Body of pancreas (tissue), 4 donors: Measurements from ENCODE around the gene ETS1. TPM values are rescaled to one million over a fixed set of nuclear protein-coding genes. Genes with fewer than 3 reads are reported as not detected.

ENCODE experiments used
- ATAC-seq: fragments of 150-250 bp; one replicate; pipeline ENCODE4 v1.9.1; 2016
- DNase-seq, 4 donors: peaks; one replicate each; pipeline ENCODE4 v3.0.0-alpha.2; 2019
- H3K27ac ChIP-seq, 4 donors: fragments of 200-600 bp; sonication (generic); 1 replicate in 3 of 4; 2 replicates in 1 of 4; pipeline versions ENCODE4 v1.5.1 to v1.6.1; 2016 to 2019; ENCODE audit warnings: mild to moderate bottlenecking in 1 of 4, mixed read lengths in 1 of 4, moderate library complexity in 1 of 4
- H3K27me3 ChIP-seq, 2 donors: fragments of 200-600 bp; sonication (generic); one replicate each; pipeline ENCODE4 v1.6.0; 2016; ENCODE audit warnings: mild to moderate bottlenecking in 1 of 2
- H3K36me3 ChIP-seq, 2 donors: fragments of 200-600 bp; sonication (generic); replicated peaks in 1 of 2; 2 replicates each; pipeline ENCODE4 v1.5.1; 2016; ENCODE audit warnings: low read depth in 2 of 2; ENCODE audit not compliant: insufficient read depth in 1 of 2
- H3K4me1 ChIP-seq: fragments of 200-600 bp; sonication (generic); one replicate; pipeline ENCODE4 v1.6.0; 2016
- H3K4me3 ChIP-seq, 2 donors: fragments of 200-600 bp; sonication (generic); 1 replicate in 1 of 2; 2 replicates in 1 of 2; pipeline ENCODE4 v1.5.1; 2016 to 2019
- H3K9me3 ChIP-seq, 3 donors: fragments of 200-600 bp; sonication (generic); 1 replicate in 2 of 3; 2 replicates in 1 of 3; pipeline ENCODE4 v1.5.1; 2016
- POLR2A ChIP-seq, 3 donors: fragments of 450-650 bp; IDR thresholded peaks; one replicate each; pipeline ENCODE4 v1.6.1; 2016; ENCODE audit warnings: antibody characterized with exemption in 3 of 3, mild to moderate bottlenecking in 2 of 3
- WGBS, 2 donors: methylation state at CpG; one replicate each; pipeline ENCODE4 v1.1.5; 2017; 5-methylcytosine and 5-hydroxymethylcytosine counted together
- intact Hi-C: fragments of 100-400 bp; cut with DNase I; formaldehyde crosslinking; loops from one replicate; pipeline ENCODE4 v1.15.1; 2023
- total RNA-seq, 2 donors: library from RNA; depleted of rRNA; stranded (reverse); fragments of >200 nt; gene quantifications; one replicate each; pipeline ENCODE4 v1.1.0, GENCODE V29; 2016
- TF ChIP-seq, protein P1 (sequence below), 7 experiments: fragments of 450-650 bp in 4 of 7; fragments of 200-600 bp in 3 of 7; sonication (generic) in 3 of 7; IDR thresholded peaks; one replicate each; pipeline ENCODE4 v1.5.1; 2016 to 2019; ENCODE audit warnings: antibody characterized with exemption in 7 of 7

The ETS1 gene
- total RNA-seq, 2 donors from 2014 or later = 20.0 to 22.7 TPM

DNA sequence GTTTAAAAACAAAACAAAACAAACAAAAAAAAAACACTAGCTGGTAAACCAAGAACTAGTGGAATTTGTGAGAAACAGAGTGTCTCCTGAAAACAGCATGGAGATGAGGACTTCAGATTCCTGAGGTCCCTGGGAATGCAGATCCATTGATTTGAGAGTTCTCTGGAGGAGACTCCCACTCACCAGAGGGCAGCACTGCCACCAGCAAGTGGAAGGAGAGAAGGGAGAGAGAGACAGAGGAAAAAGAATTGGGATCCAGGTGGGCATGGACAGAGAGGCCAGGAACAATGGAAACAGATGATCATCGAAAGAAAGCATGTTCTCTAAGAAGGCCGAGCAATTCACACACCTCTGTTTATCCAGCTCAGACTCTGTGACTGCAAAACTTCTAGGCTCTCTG lies 31.8 kb downstream of the ETS1 start:
- Histone ChIP-seq H3K4me3 (no peak overlapping the region), H3K4me1 (no peaks in the 10 kb centered on the region), H3K36me3 (no peaks in the 10 kb centered on the region), H3K27me3 (no peaks in the 10 kb centered on the region), H3K9me3 (no peaks in the 10 kb centered on the region), H3K27ac (no peak overlapping the region)
- peak in 1 of 4 donors; percentile 48 for DNase-seq
- TF ChIP-seq, protein P1, sequence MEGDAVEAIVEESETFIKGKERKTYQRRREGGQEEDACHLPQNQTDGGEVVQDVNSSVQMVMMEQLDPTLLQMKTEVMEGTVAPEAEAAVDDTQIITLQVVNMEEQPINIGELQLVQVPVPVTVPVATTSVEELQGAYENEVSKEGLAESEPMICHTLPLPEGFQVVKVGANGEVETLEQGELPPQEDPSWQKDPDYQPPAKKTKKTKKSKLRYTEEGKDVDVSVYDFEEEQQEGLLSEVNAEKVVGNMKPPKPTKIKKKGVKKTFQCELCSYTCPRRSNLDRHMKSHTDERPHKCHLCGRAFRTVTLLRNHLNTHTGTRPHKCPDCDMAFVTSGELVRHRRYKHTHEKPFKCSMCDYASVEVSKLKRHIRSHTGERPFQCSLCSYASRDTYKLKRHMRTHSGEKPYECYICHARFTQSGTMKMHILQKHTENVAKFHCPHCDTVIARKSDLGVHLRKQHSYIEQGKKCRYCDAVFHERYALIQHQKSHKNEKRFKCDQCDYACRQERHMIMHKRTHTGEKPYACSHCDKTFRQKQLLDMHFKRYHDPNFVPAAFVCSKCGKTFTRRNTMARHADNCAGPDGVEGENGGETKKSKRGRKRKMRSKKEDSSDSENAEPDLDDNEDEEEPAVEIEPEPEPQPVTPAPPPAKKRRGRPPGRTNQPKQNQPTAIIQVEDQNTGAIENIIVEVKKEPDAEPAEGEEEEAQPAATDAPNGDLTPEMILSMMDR (IDR thresholded peaks at IDR 0.05) = peak in 3 of 7 experiments; percentile 21 to 35 (median 23)
- TF ChIP-seq POLR2A (IDR thresholded peaks at IDR 0.05) = no peak
- ATAC-seq = no peak
- 88 to 90% methylated on average over 2 of the region's 2 CpGs for WGBS, 2 donors
- intact Hi-C loops = no loop called here

DNA sequence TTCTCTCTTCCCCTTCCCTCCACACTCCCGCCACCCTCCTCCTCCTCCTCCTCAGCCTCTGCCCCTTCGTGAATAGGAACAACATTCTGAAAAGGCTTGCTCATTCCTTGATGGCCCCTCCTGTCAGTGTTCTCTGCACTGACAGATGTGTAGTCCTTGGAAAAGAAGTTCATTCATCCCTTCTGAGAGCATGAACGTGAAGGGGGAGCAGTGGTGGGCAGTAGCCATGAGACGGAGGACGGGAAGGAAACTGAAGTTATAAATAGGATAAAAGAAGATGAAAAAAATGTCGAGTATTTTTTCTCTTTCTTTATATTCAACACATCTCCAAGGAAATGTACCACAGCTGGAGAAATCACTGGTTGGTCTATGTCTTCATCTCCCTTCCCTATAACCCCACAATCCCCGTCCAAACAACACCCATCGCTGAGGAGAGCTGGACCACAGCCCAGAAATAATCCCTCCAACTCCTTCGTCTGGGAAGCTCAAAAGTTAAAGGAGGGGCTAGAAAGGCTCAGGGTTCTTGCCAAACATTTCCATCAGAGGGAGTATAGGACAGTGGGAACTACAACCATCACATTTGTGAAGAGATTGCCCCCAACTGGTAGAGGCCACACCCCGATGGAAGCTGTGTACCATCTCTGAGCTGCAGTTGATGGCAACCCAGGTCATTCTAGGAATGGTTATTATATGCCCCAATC lies 33.5 kb downstream of the ETS1 start:
- TF ChIP-seq POLR2A (IDR thresholded peaks at IDR 0.05) = no peak
- TF ChIP-seq, protein P1 (IDR thresholded peaks at IDR 0.05) = no peak
- H3K27me3 ChIP-seq = no peaks in the 10 kb centered on the region
- 50 to 76% methylated on average over 10 of the region's 10 CpGs for WGBS, 2 donors
- no peak for ATAC-seq
- no peaks in the 10 kb centered on the region for H3K36me3 ChIP-seq
- no peak overlapping the region for H3K4me3 ChIP-seq
- H3K4me1 ChIP-seq = peaks cover 5% of the 10 kb centered on the region
- no peak overlapping the region for H3K27ac ChIP-seq
- no peak for DNase-seq
- H3K9me3 ChIP-seq = no peaks in the 10 kb centered on the region
- intact Hi-C loops = no loop called here

DNA sequence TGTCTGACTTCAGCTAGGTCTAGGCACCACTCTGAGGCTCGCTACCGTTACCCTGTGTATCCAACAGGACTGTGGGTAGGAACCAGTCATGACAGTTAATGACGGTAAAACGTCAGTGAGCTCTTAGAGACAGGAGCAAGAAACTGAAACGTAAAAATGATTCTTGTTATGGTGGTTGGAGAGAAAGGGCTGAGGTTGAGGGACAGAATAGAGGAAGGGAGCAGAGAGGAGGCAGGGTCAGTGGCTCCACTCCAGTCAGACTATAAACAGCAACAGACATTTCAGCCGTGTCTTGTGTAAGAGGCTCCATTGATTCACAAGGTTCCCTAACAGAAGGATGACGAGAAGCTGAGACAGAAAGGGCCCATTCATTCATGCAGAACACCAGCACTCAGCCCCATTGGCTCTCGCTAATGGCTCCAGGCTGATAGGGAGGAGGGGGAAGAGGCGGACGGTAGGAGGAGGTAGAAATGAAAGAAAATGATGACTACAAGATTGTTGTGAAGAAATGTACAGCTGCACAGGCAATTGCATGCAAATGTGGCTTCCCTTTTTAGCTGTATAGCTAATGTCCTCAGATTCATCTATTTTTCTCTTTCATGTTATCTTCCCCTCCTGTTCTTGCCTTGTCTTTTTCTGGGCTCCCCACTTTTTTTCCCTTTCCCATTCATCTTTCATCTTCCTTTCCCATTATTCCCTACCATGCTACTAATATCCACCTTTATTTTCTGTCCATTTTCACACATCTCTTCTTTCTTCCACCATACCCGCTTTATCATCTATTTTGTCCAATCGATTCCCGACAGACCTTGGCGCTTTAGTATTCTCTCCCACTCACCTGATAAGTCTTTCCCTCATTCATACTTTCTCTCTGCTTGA lies 34.3 kb downstream of the ETS1 start:
- DNase-seq = peak in 1 of 4 donors; percentile 31

DNA sequence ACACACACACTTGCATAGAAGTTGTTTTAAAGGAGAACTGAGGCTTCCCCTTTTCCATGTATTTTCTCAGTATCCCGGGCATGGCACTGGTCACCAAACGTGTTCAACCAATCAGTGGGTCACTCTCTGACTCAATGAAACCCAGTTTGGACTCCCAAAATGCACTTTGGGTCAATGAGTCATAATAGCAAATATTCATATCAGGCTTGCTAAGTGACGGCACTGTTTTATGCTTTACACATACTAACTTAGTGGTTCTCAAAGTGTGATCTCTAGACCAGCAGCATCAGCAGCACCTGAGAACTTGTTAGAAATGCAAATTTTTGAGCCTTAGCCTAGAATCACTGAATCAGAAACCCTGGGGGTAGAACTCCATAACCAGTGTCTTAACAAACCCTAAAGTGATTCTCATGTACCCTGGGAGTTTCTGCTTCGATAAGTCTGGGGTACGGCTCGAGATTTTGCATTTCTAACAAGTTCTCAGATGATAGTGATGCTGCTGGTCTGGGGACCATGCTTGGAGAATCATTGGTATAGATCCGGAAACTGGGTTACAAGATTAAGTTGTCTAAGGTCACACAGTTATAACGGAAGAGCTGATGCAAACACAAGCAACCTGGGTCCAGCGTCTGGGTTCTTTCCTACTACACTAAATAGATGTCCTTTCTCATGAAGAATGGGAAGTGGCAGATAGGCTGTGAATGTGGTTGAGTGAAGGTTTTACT lies 35.6 kb downstream of the ETS1 start:
- TF ChIP-seq, protein P1 (IDR thresholded peaks at IDR 0.05) = no peak
- no peak for TF ChIP-seq POLR2A (IDR thresholded peaks at IDR 0.05)

More for the DNA sequence above, 34.3 kb downstream of the ETS1 start:
- peaks cover 13% of the 10 kb centered on the region for H3K4me1 ChIP-seq
- no peaks in the 10 kb centered on the region for H3K36me3 ChIP-seq
- intact Hi-C loops = no loop called here
- no peaks in the 10 kb centered on the region for H3K27me3 ChIP-seq
- ATAC-seq = no peak
- no peak overlapping the region for H3K27ac ChIP-seq
- TF ChIP-seq, protein P1 (IDR thresholded peaks at IDR 0.05) = no peak
- no peak for TF ChIP-seq POLR2A (IDR thresholded peaks at IDR 0.05)
- no peak overlapping the region for H3K4me3 ChIP-seq
- WGBS, 2 donors = 80 to 83% methylated on average over 14 of the region's 14 CpGs
- H3K9me3 ChIP-seq = no peaks in the 10 kb centered on the region

More for the DNA sequence above, 35.6 kb downstream of the ETS1 start:
- H3K27ac ChIP-seq = no peak overlapping the region
- WGBS, 2 donors = 73 to 79% methylated on average over 9 of the region's 9 CpGs
- H3K9me3 ChIP-seq = no peaks in the 10 kb centered on the region
- intact Hi-C loops = no loop called here
- no peaks in the 10 kb centered on the region for H3K27me3 ChIP-seq
- ATAC-seq (no peak), DNase-seq (no peak)
- H3K36me3 ChIP-seq = no peaks in the 10 kb centered on the region
- no peak overlapping the region for H3K4me3 ChIP-seq
- H3K4me1 ChIP-seq = peaks cover 13% of the 10 kb centered on the region
